ENCODE measurements around the gene C11orf24.

The C11orf24 gene

DNA sequence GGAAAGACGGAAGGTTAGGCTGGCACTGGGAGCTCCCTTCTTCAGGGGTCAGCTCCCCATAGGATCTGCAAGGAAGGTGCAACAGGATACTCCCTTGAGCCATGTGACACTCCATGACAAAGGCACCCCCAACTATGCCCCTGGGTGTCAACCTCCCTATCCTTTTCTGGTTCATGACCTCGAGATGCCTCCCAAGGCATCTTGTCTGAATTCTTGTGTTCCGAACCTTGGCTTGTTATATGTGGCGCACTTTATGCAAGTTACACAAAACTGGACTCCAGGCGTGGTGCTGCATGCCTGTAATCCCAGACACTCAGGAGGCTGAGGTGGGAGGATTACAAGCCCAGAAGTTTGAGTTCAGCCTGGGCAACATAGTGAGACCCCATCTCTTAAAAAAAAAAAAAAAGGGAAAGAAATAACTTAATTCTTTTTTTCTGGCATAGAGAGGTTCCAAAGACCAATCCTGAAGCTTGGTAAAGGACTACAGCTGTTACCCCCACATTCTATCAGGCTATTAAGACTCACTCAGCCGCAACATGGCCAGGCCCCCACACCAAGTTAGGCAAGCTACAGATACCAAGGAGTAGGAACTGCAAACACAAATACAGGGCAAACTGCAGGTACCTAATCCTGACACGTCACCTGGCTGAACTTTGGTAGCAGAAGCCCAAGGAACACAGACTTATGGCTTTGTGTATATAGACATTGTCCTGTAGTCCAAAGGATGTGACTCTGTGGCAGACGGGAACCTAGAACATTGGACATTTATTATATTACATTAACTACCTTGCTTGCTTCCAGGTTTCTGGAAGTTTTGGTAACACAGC, 1.4 kb downstream of the C11orf24 start:
- DNase-seq (ENCODE audit: low spot score) = no peak

DNA sequence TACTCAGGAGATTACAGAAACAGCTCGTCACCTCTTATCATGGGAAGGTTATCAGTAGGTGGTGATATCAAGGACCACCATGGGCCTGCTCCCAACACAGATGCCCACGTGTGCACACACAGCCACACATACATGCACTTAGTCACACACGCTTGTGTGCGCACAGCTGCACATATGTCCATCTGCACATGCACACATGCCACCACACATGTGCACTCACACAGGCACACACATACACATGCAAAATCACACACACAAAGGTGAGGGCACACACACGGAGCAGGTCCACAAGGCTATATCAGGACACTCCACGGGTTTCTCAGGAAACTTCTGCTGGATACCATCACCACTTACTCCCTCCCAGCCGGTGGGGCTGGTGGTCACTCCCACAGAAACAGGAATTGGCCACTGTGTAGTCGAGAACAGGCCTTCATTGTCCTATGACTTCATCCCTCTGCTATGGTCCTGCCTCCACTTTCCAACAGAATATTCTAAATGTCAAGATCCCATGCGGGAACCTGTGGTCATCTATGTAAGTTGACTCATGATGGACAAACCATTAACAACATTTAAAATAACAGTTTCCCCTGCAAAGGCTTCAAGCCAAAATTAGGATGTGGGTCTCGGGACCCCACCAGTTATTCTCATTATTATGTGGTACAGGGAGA, 2.2 kb downstream of the C11orf24 start:
- no peak for DNase-seq (ENCODE audit: low spot score)

DNA sequence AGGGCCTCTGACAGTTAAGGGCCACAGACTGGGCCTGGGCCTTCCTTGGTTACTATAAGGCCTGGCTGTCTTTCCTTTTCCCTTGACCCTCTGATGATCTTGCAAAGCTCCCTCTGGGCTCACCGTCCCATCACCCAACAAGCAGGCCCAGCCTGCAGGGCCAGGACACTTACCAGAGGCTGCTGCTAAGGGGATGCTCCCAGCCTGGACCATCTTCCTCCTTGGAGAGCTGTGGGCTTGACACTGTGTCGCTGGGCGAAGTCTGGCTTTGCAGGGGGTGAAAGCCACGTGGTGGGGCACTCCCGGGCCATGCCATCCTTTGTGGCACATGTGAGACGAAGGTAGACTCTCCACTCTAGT, 3.9 kb downstream of the C11orf24 start:
- DNase-seq (ENCODE audit: low spot score) = no peak

DNA sequence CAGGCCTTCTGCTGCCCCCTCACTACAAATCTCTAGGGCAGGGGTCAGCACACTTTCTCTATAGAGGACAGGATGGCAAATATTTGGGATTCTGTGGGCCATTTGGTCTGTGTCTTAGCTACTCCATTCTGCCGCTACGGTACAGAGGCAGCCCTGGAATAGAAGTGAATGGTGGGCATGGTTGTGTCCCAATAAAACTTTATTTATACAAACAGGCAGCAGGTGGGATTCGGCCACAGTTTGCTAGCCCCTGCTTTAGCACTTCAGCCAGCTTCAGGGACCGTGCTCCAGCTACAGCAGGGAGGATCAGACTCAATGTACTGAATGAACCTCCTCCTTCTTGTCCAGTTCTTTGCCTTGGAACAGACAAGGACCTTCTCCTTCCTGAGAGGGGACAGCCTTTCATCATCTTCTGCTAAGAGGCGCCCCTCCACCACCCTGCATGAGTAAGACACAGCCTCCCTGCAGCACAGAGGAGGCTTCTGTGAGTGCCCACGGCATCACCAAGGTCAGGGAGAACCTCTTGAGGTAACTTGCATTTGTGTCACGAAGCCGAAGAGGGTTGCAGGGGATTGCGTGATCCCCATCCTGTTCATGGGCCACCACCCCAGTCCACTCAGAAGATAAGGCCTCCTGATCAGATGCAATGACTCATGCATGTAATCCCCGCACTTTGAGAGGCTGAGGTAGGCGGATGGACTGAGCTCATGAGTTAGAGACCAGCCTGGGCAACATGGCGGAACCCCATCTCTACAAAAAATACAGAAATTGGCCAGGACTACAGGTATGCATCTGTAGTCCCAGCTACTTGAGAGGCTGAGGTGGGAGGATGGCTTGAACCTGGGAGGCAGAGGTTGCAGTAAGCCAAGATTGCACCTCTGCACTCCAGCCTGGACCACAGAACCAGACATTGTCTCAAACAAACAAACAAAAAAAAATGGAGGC, 4.6 kb downstream of the C11orf24 start:
- no peak for DNase-seq (ENCODE audit: low spot score)

DNA sequence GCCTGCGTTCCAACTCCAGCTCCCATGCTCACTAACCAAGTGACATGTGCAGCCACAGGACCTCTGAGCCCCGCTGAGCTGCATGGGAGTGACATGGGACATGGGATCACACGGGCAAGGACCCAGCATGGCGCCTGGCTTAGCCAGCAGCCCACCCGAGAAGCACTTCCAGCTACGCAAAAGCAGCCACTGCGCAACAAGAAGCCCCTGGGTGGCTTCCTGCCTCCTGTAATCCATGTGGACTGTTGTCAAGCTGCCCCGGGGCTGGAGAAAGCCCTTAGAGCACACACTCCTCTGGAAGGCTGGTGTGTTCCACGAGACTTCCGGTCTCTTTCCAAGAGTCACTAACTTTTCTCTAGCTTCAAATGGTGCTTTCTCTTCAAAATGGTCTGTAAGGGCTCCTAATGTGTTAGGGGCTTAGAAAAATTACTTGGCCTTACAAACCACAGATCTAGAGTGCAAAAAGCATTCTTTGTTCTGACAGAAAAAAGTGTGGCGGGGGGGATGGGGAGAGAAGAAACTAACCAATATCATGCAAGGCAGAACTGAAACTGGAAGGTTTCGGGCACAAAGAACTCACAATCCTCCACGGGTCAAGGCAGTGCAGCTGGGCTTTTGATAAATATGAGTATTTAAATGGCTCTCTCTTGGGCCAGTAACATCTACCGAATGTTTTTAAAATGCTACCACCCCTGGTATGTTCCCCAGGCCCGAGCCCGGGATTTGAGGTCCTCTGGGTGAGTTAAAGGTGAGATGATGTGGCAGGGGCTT, 5.5 kb downstream of the C11orf24 start:
- DNase-seq (ENCODE audit: low spot score) = peak; percentile 56

DNA sequence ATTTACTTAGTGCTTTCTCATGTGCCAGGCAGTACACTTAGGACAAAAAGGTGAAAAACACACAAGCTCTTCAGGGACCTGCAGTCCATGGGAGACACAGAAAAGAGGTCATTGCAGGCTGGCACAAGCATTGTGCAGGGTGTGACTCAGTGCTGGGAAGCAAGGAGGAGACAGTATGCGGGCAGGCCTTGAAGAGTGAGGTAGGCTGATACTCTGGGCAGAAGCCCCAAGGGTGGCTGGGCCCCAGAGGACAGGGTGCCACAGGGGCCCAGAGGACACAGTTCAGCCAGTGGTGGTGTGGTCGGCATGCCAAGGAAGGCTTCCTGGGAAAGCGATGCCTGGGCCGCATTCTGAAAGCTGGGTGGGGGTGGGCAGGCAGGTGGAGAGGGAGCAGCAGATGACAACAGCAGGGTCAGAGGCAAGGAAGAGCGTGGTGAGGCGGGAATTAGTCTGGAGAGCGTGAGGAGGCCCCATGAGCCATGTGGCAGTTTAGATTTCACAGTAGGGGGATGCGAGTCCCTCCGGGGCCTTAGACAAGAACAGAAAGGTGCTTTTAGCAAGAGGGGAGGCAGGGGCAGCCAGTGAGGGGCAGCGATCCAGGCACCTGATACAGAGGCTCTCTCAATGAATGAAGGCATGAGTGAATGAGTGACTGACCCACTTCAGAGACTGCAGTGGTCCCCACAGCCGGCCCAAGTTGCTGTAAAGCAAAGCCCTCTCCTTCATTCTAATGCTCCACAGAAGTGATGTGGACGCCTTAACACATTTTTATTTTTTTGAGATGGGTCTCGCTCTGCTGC, 6.8 kb downstream of the C11orf24 start:
- DNase-seq (ENCODE audit: low spot score) = no peak

DNA sequence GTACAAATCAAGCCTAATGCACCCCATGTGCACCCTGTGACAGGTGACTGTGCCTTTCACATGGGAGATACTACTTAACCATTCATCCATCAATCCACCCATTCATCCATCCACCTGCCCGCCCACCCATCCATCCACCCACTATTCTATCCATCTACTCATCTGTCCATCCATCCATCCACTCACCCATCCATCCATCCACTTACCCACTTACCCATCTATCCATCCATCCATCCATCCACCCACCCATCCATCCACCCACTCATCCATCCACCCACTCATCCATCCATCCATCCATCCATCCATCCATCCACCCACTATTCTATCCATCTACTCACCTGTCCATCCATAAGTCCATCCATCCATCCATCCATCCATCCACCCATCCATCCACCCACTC, 7.5 kb downstream of the C11orf24 start:
- no peak for DNase-seq (ENCODE audit: low spot score)

DNA sequence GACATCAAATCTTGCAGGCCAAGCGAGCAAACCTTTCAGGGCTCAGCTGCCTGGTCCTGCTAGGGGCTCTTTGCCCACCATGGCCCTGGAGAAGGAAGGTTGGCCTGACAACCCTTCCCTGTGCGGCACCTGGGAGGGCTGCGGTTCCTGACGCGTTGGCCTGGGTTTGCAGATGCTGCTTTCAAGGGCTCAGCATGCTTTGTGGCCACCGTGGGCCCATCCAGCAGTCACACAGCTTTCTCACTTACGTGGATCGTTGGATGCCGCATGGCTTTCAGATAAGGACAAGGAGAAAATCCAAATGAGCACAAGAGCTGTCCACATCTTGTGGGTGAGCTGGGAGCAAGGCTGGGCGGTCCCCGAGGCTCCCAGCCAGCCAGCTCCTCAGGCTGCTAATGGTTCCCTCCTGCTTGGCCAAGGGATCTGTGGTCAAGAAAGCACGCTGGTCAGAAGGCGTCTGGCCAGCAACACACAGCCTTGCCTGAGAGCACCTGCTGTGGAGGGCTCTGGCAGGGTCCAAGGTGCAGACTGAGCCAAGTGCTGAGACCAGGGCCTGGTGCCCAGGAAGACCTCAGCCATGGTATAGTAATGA, 8.2 kb downstream of the C11orf24 start:
- no peak for DNase-seq (ENCODE audit: low spot score)

DNA sequence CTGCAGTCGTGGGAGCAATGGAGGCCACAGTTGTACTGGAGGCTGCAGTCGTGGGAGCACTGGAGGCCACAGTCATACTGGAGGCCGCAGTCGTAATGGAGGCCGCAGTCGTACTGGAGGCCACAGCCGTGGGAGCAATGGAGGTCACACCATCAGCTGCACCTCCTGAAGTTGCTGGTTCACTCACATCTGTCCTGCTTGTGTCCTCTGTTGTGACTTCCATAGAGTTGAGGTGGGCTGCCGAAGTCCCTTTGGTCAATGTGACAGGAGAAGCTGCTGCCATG, 9.3 kb downstream of the C11orf24 start:
- no peak for DNase-seq (ENCODE audit: low spot score)

DNA sequence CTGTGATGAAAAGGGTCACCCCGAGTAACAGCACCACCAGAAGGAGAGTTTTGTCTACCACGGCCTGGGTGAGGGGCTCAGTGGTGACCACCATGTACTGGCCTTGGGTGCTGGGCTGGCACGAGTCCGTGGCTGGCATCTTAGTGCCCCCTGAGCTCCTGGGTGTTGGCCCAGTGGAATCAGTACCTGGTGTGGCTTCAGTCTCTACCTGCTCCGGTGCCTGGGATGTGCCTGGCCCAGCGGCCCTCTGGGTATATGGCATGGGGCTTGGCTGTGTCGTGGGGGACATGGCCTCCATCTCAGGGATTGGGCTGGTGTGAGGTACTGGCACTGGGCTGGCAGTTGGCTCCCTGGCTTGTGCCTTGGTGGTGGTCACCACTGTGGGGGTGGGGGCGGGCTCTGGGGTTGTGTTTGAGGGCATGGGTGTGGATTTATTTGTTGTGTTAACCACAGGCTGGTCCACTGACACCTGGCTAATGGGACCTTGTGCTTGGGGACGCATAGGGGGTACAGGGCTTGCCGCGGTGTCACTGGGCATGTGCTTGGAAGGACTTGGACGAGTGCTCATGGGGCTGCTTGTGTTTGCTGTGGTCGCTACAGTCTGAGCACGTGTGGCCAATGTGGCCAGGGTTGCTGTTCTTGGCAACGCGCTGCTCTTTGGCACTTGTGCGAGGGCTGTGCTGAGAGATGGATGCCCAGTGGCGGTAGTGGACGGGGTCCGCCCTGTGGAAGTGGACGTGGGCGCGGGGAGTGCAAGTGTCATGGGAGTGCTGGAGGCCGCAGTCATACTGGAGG, 9.8 kb downstream of the C11orf24 start:
- no peak for DNase-seq (ENCODE audit: low spot score)

DNA sequence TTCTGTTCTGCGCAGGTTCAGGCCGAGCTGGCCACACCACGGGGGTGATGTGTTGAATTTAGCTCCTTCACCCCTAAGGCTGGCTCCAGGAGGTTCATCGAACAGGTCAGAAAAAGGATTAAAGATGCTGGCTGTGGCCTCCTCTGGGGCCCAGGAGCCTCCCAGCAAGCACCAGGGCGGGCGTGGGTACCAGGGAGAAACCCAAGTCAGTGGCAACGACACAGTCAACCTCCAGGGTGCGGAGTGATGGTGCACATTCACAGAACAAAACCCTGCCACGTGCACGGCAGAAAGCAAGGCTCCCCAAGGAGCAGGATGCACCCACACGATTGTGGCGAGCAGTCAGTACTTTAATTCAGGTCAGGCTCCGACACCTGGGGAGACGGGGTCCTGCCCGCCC, 10.8 kb downstream of the C11orf24 start:
- DNase-seq (ENCODE audit: low spot score) = no peak

DNA sequence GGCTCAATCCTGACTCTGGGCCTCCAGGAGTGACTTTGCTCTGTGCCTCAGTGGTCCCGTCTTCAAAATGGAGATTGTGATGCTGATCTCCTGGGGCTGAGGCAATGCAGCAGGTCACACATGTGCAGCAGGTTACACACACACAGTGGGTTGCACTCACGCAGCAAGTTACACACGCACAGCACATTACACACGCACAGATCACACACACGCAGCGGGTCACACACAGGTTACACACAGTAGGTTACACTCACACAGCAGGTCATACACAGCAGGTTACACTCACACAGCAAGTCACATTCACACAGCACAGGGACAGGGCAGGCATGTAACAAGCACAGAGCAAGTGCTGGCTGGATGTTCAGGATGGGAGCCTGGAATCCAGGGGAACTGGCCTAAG, 11.3 kb downstream of the C11orf24 start:
- DNase-seq (ENCODE audit: low spot score) = no peak

DNA sequence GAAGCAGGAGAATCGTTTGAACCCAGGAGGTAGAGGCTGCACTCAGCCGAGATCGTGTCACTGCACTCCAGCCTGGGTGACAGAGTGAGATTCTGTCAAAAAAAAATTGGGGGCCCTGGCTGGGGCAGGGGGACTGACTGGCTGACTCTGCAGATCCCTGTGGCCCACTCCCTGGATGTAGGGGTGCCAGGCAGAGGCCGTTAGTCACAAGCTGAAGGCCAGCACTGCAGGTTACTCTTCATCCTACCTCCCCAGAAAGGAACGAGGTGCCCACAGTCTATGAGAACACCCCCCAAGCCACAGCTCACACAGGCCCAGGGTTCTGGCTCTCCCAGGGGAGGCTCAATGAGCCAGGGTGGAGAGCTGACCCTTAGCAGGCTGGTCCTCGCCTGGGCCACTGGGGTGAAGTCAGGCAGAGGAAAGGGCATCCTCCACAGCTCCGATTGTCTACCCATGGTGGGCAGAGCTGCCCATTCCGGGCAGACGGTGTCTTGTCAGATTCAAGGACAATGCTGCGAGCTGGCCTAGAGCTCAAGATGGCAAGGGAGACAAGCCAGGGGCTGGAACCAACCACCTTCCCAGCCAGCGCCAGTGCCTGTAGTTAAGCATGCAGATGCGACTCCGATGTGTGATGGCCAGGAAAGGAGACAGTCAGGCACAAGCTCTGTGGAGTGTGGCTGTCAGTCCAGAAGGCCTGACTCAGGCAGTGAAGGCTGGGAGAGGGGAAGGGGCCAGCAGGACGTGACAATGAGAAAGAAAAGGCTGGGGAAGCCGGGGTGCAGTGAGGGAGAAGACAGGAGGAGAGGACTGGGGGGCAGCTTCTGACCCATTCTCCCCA, 12.4 kb downstream of the C11orf24 start:
- DNase-seq (ENCODE audit: low spot score) = no peak

DNA sequence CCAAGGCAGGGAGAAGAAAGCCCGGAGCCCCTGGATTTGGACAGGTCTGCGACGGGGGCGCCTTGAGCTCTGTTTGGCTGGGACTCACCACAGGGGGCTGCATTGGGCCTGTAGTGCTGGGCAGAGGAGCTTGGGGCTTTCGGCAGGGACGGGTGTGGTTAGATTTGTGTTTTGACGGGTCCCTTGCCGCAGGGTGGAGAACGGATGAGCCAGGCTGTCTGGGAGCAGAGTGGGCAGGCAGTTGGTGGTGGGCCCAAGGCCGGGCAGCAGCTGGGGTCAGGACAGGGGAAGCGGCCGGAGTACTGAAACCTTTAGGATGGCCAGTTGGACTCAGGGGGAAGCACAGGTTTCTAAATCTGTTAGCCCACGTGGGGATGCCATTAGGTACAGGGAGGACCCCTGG, 13.4 kb downstream of the C11orf24 start:
- DNase-seq (ENCODE audit: low spot score) = no peak

DNA sequence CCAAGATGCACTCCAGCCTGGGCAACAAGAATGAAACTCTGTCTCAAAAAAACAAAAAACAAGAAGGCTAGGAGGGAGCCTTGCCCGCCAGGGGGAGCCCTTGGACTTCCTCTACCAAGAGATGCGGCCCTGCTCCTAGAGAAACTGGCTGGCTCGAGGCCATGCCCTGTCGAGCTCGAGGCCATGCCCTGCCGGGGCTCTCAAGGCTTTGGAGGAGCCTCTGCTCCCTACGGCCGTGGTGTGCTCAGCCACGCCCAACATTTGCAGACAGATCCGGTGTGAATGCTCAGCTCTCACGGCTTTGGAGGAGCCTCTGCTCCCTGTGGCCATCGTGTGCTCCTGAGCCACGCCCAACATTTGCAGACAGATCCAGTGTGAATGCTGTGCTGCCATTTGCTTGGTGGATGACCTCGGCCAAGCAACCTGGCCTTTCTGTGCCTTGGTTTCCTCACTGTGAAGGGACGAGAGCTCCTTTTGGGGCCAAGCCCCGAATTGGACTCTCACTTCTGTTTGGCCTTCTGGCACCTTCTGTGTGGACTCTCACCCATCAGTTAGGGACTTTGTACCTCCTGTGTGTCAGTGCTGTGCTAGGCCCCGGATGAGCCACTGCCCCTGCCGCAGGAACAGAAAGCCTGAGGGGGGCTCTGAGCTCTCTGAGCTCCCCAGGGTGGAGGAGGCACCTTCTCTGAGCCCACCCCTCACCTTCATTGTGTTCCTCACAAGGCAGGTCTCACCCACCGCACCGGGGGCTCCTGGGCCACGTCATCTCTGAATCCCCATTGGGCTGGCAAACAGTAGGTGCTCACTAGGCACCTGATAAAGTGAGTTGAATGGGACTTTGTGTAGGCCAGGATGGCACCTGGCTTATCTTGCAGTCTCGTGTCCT, 14.1 kb downstream of the C11orf24 start:
- peak; percentile 79 for DNase-seq (ENCODE audit: low spot score)

DNA sequence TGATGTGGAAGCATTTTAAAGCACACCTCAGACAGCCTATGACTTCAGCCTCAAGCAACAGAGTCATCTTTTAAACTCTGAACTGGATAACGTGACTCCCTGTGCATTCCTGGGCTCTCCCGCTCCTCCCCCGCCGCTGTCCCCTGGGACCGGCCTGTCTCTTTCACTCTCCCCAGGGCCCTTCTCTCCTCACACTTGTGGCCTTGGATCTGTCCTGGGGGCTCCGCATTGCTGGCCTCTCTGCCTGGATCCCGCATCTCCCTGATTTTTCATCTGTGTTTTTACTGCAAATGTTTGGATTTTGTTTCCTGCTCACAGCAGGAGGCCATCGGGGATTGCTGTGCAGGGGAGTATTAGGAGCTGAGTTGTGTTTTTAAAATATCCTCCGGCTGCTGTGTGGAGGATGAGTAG, 15.4 kb downstream of the C11orf24 start:
- no peak for DNase-seq (ENCODE audit: low spot score)

DNA sequence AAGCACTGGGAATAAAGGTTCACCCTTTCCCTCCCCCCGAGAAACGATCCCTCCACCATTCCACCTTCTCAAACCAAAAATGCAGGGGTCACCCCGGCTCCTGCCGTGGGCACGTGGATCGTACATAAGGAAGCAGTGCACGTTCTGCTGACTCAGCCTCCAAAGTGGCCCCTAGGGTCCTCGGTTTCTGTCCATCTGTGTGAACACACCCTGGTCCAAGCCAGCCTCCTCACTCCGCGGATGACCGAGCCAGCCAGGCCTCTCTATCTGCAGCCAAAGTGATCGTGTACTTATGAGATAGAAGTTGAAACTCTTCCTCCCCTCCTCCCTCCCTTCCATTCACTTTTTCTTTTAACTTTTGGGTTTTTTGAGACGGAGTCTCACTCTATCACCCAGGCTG, 16.2 kb downstream of the C11orf24 start:
- no peak for DNase-seq (ENCODE audit: low spot score)

DNA sequence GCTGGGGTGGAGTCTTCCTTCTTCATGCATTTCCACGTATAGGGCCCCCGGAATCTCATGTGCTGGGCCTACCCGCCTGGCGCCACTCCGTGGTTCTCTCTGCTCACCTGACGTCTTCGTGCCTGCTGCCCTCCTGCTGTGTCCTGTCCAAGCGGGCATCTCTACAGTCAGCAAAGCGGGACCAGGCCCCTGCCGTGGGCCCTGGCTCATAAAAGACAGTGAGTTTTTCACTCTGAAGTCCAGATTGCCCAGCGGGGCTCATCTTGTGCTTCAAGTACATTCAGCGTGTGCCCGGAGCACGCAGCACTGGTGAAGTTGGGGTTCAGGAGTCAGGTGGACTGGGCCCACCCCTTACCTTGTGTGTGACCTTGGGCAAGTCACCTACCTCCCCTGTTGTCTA, 17.4 kb downstream of the C11orf24 start:
- no peak for DNase-seq (ENCODE audit: low spot score)
